Type B pancreatic cell (in vitro differentiated cells): ENCODE results near the gene DNAJC5. TPM values are rescaled to one million over a fixed set of nuclear protein-coding genes. Genes with fewer than 3 reads are reported as not detected.
A peak's percentile ranks its signal among the peaks of the same experiment; 100 is the strongest.

ENCODE experiments used
- DNase-seq: peaks from one replicate; pipeline ENCODE4 v3.0.0; 2021; ENCODE audit warnings: mixed read lengths; ENCODE audit not compliant: unreplicated experiment; ENCODE audit errors: extremely low spot score
- H3K27ac Mint-ChIP-seq: 2 replicates; pipeline ENCODE4 v1.8.0; 2021; ENCODE audit warnings: mild to moderate bottlenecking, mixed read lengths
- H3K27me3 Mint-ChIP-seq: 2 replicates; pipeline ENCODE4 v1.8.0; 2021; ENCODE audit warnings: mixed read lengths
- H3K36me3 Mint-ChIP-seq: 2 replicates; pipeline ENCODE4 v1.8.0; 2021; ENCODE audit warnings: mixed read lengths
- H3K4me1 Mint-ChIP-seq: one replicate; pipeline ENCODE4 v1.8.0; 2021; ENCODE audit warnings: mixed read lengths; ENCODE audit not compliant: unreplicated experiment
- H3K4me3 Mint-ChIP-seq: 2 replicates; pipeline ENCODE4 v1.8.0; 2021; ENCODE audit warnings: mild to moderate bottlenecking, mixed read lengths
- H3K9me3 Mint-ChIP-seq: 2 replicates; pipeline ENCODE4 v1.8.0; 2021; ENCODE audit warnings: mixed read lengths
- CTCF ChIP-seq: fragments of 200-600 bp; sonication (generic); conservative IDR thresholded peaks from 2 replicates; pipeline ENCODE4 v1.5.0; 2021; ENCODE audit warnings: antibody characterized with exemption, mild to moderate bottlenecking
- microRNA-seq: library from miRNA; unstranded; fragments of <30 nt; microRNA quantifications from one replicate; pipeline ENCODE4, GENCODE V29; 2020
- total RNA-seq: library from RNA; stranded (reverse); gene quantifications from 2 replicates; pipeline ENCODE4 v1.2.1, GENCODE V29; 2021; ENCODE audit warnings: low replicate concordance

The DNAJC5 gene
- total RNA-seq, 1 donor from 2014 or later = 44.1 TPM

GRCh38 chr20:63979229-63979556 lies 84.3 kb downstream of the DNAJC5 start:
- Mint-ChIP-seq H3K4me1 (peaks cover 22% of the 10 kb centered on the region), H3K27me3 (peaks cover 14% of the 10 kb centered on the region), H3K9me3 (no peaks in the 10 kb centered on the region), H3K4me3 (peak overlapping the region; percentile 81), H3K36me3 (no peaks in the 10 kb centered on the region), H3K27ac (peak overlapping the region; percentile 76)
- no peak for DNase-seq
- no peak for TF ChIP-seq CTCF

GRCh38 chr20:63979557-63980316 lies 84.8 kb downstream of the DNAJC5 start, which contains the start of gene SAMD10:
TSS of gene SAMD10 (minus strand) at chr20:63979642. CDS start at chr20:63979467, 175 bp downstream.
- peak; percentile 69 for TF ChIP-seq CTCF
- peak; percentile 78 for DNase-seq
- Mint-ChIP-seq H3K36me3 (peaks cover 5% of the 10 kb centered on the region), H3K4me1 (peaks cover 22% of the 10 kb centered on the region), H3K4me3 (peak within 1 kb of the TSS; percentile 96), H3K27ac (peak within 1 kb of the TSS; percentile 95), H3K27me3 (peaks cover 14% of the 10 kb centered on the region), H3K9me3 (no peaks in the 10 kb centered on the region)

- Mint-ChIP-seq H3K9me3 (no peaks in the 10 kb centered on the region), H3K27ac (peak overlapping the region; percentile 95), H3K36me3 (peaks cover 5% of the 10 kb centered on the region), H3K27me3 (peaks cover 14% of the 10 kb centered on the region), H3K4me3 (peak overlapping the region; percentile 96), H3K4me1 (peaks cover 22% of the 10 kb centered on the region)
- TF ChIP-seq CTCF = no peak
- DNase-seq = no peak
Observed at GRCh38 chr20:63980317-63980805, 85.4 kb downstream of the DNAJC5 start.

GRCh38 chr20:63980806-63981728 lies 86.1 kb downstream of the DNAJC5 start, which contains the start of gene PRPF6:
TSS of gene PRPF6 (plus strand) at chr20:63981132. CDS start at chr20:63981246, 114 bp downstream.
- Mint-ChIP-seq H3K27me3 (peaks cover 13% of the 10 kb centered on the region), H3K27ac (peak within 1 kb of the TSS; percentile 95), H3K4me3 (peak within 1 kb of the TSS; percentile 96), H3K9me3 (no peaks in the 10 kb centered on the region), H3K36me3 (peaks cover 10% of the 10 kb centered on the region), H3K4me1 (peaks cover 22% of the 10 kb centered on the region)
- peak; percentile 87 for TF ChIP-seq CTCF
- peak; percentile 96 for DNase-seq

GRCh38 chr20:63982937-63983336 lies 88.0 kb downstream of the DNAJC5 start:
- peak overlapping the region; percentile 68 for H3K4me3 Mint-ChIP-seq
- peaks cover 22% of the 10 kb centered on the region for H3K4me1 Mint-ChIP-seq
- H3K36me3 Mint-ChIP-seq = peaks cover 14% of the 10 kb centered on the region
- H3K9me3 Mint-ChIP-seq = no peaks in the 10 kb centered on the region
- peak overlapping the region; percentile 19 for H3K27ac Mint-ChIP-seq
- no peak for DNase-seq
- TF ChIP-seq CTCF = no peak
- H3K27me3 Mint-ChIP-seq = peaks cover 6% of the 10 kb centered on the region

Small RNAs within 50 kb of the gene (microRNA-seq; reads per million reads assigned to microRNA genes)
- gene MIR1914 (3.6 reads per million, percentile 9 among the genes with 10 or more reads in this experiment), gene MIR647 (not detected), gene MIR941-1 (not detected), gene MIR941-2 (not detected), gene MIR941-3 (not detected), gene MIR941-4 (not detected), gene MIR941-5 (not detected)

Other genes starting within 250 kb of the DNAJC5 start
- gene STMN3, start 241.7 kb upstream of the DNAJC5 start, total RNA-seq = 38.9 and 40.8 TPM in 2 replicates
- 20.7 and 39.2 TPM in 2 replicates for gene RTEL1, start 236.8 kb upstream of the DNAJC5 start, total RNA-seq
- gene TNFRSF6B, start 198.5 kb upstream of the DNAJC5 start, total RNA-seq = not detected in 2 replicates
- 37.2 and 45.0 TPM in 2 replicates for gene ARFRP1, start 187.2 kb upstream of the DNAJC5 start, total RNA-seq
- gene ZGPAT, start 187.1 kb upstream of the DNAJC5 start, total RNA-seq = 28.7 and 32.8 TPM in 2 replicates
- 6.3 and 11.3 TPM in 2 replicates for gene LIME1, start 158.5 kb upstream of the DNAJC5 start, total RNA-seq
- 52.6 and 75.6 TPM in 2 replicates for gene SLC2A4RG, start 155.3 kb upstream of the DNAJC5 start, total RNA-seq
- gene ZBTB46, start 63.9 kb upstream of the DNAJC5 start, total RNA-seq = 9.8 and 13.6 TPM in 2 replicates
- not detected in 2 replicates for gene ABHD16B, start 33.6 kb upstream of the DNAJC5 start, total RNA-seq
- gene TPD52L2, start 29.9 kb upstream of the DNAJC5 start, total RNA-seq = 76.5 and 96.3 TPM in 2 replicates
- 44.1 and 49.7 TPM in 2 replicates for gene UCKL1, start 61.3 kb downstream of the DNAJC5 start, total RNA-seq
- gene ZNF512B, start 74.8 kb downstream of the DNAJC5 start, total RNA-seq = 34.7 and 40.8 TPM in 2 replicates
- gene SAMD10, start 84.5 kb downstream of the DNAJC5 start, total RNA-seq = 7.4 and 16.9 TPM in 2 replicates
- 64.3 and 67.9 TPM in 2 replicates for gene PRPF6, start 86.0 kb downstream of the DNAJC5 start, total RNA-seq
- gene C20orf204, start 141.1 kb downstream of the DNAJC5 start, total RNA-seq = 3.0 and 7.4 TPM in 2 replicates
- gene SOX18, start 154.5 kb downstream of the DNAJC5 start, total RNA-seq = 0.72 and 1.2 TPM in 2 replicates
- gene TCEA2, start 168.1 kb downstream of the DNAJC5 start, total RNA-seq = 33.4 and 73.3 TPM in 2 replicates
- gene RGS19, start 184.4 kb downstream of the DNAJC5 start, total RNA-seq = 8.4 and 9.5 TPM in 2 replicates
- 0.50 and 1.9 TPM in 2 replicates for gene OPRL1, start 185.0 kb downstream of the DNAJC5 start, total RNA-seq
- gene LKAAEAR1, start 189.3 kb downstream of the DNAJC5 start, total RNA-seq = not detected in 2 replicates
- not detected in 2 replicates for gene NPBWR2, start 212.4 kb downstream of the DNAJC5 start, total RNA-seq